ENCODE data around the gene OVAAL.
"Not testable (repeated sequence)": the region's sequence is repeated elsewhere in the genome, so short reads cannot be mapped to it uniquely, and the experiment has no call there.

Gene OVAAL

GRCh38 chr1:180550241-180550640, 8.5 kb upstream of the OVAAL start:
- TF ChIP-seq GATA1 (IDR thresholded peaks at IDR 0.05; ENCODE audit: low read depth, low read length): no peak
- DNase-seq: no peak

- no peak for TF ChIP-seq POLR2A (IDR thresholded peaks at IDR 0.05; ENCODE audit: low read length)
- TF ChIP-seq GATA1 (IDR thresholded peaks at IDR 0.05; ENCODE audit: low read depth, low read length): no peak
- no peak for DNase-seq
Observed at GRCh38 chr1:180551997-180552396, 6.8 kb upstream of the OVAAL start.

GRCh38 chr1:180553046-180553445, 5.7 kb upstream of the OVAAL start:
- DNase-seq: not testable (repeated sequence)

GRCh38 chr1:180555411-180555810, 3.4 kb upstream of the OVAAL start:
- peak in 1 of 2 experiments; percentile 14 for DNase-seq
- TF ChIP-seq GATA1 (IDR thresholded peaks at IDR 0.05; ENCODE audit: low read depth, low read length) (no peak), POLR2A (IDR thresholded peaks at IDR 0.05; ENCODE audit: low read length) (no peak)

- peak; percentile 6 to 7 for DNase-seq
- TF ChIP-seq POLR2A (IDR thresholded peaks at IDR 0.05; ENCODE audit: low read length): no peak
- no peak for TF ChIP-seq GATA1 (IDR thresholded peaks at IDR 0.05; ENCODE audit: low read depth, low read length)
Observed at GRCh38 chr1:180560200-180560867, 1.6 kb downstream of the OVAAL start.

- TF ChIP-seq POLR2A (IDR thresholded peaks at IDR 0.05; ENCODE audit: low read length) (no peak), GATA1 (IDR thresholded peaks at IDR 0.05; ENCODE audit: low read depth, low read length) (no peak)
- DNase-seq: no peak
Observed at GRCh38 chr1:180560868-180561600, 2.3 kb downstream of the OVAAL start.

GRCh38 chr1:180562640-180563025, 3.9 kb downstream of the OVAAL start:
- TF ChIP-seq POLR2A (IDR thresholded peaks at IDR 0.05; ENCODE audit: low read length) (no peak), GATA1 (IDR thresholded peaks at IDR 0.05; ENCODE audit: low read depth, low read length) (no peak)
- DNase-seq: no peak

- DNase-seq: peak; percentile 58 to 69
- TF ChIP-seq POLR2A (IDR thresholded peaks at IDR 0.05; ENCODE audit: low read length): no peak
Observed at GRCh38 chr1:180563026-180563827, 4.5 kb downstream of the OVAAL start.

GRCh38 chr1:180565121-180565871, 6.5 kb downstream of the OVAAL start:
- DNase-seq: no peak
- TF ChIP-seq POLR2A (IDR thresholded peaks at IDR 0.05; ENCODE audit: low read length): no peak
- TF ChIP-seq GATA1 (IDR thresholded peaks at IDR 0.05; ENCODE audit: low read depth, low read length): no peak

- DNase-seq: no peak
- no peak for TF ChIP-seq GATA1 (IDR thresholded peaks at IDR 0.05; ENCODE audit: low read depth, low read length)
- no peak for TF ChIP-seq POLR2A (IDR thresholded peaks at IDR 0.05; ENCODE audit: low read length)
Observed at GRCh38 chr1:180566026-180566425, 7.3 kb downstream of the OVAAL start.

GRCh38 chr1:180566495-180566894, 7.7 kb downstream of the OVAAL start:
- TF ChIP-seq GATA1 (IDR thresholded peaks at IDR 0.05; ENCODE audit: low read depth, low read length): no peak
- no peak for TF ChIP-seq POLR2A (IDR thresholded peaks at IDR 0.05; ENCODE audit: low read length)
- no peak for DNase-seq

GRCh38 chr1:180567654-180568053, 8.9 kb downstream of the OVAAL start:
- TF ChIP-seq POLR2A (IDR thresholded peaks at IDR 0.05; ENCODE audit: low read length): no peak
- TF ChIP-seq GATA1 (IDR thresholded peaks at IDR 0.05; ENCODE audit: low read depth, low read length): no peak
- no peak for DNase-seq

GRCh38 chr1:180568184-180568583, 9.4 kb downstream of the OVAAL start:
- no peak for DNase-seq
- TF ChIP-seq GATA1 (IDR thresholded peaks at IDR 0.05; ENCODE audit: low read depth, low read length) (no peak), POLR2A (IDR thresholded peaks at IDR 0.05; ENCODE audit: low read length) (no peak)

Data from erythroblast (primary cell).